Measurements from ENCODE around the gene FAM222B. TPM values are rescaled to one million over a fixed set of nuclear protein-coding genes. Genes with fewer than 3 reads are reported as not detected.

Gene FAM222B
- total and polyA plus RNA-seq, 2 experiments from 2014 or later, result 63.7 to 78.5 TPM

- ATAC-seq, result no peak
- no peak overlapping the region for H3K27ac Mint-ChIP-seq
Observed at GRCh38 chr17:28874750-28875149, 32.2 kb upstream of the FAM222B start.

GRCh38 chr17:28873839-28874238 lies 31.2 kb upstream of the FAM222B start:
- Mint-ChIP-seq H3K27me3 (ENCODE audit: insufficient read depth, low read depth, poor library complexity) (peaks cover 10% of the 10 kb centered on the region), H3K4me3 (no peak overlapping the region; the same call in 2 of the 3 replicates), H3K27ac (no peak overlapping the region), H3K9me3 (peaks cover 11% of the 10 kb centered on the region; the same call in 2 of the 3 replicates), H3K36me3 (ENCODE audit: low read depth) (peaks cover 14% of the 10 kb centered on the region), H3K4me1 (peaks cover under 1% of the 10 kb centered on the region; the same call in 2 of the 3 replicates)
- H3K4me3 ChIP-seq, result no peak overlapping the region
- TF ChIP-seq CREB1 (CRISPR knock-in tag; IDR thresholded peaks at IDR 0.05; ENCODE audit: low read depth) (no peak), ETS1 (IDR thresholded peaks at IDR 0.05) (no peak), STAT1 (IDR thresholded peaks at IDR 0.05; ENCODE audit: unreplicated experiment) (no peak), REST (IDR thresholded peaks at IDR 0.05; ENCODE audit: unreplicated experiment) (no peak), EZH2 (IDR thresholded peaks at IDR 0.05; ENCODE audit: low read depth, unreplicated experiment) (no peak), JUNB (IDR thresholded peaks at IDR 0.05; ENCODE audit: unreplicated experiment) (no peak), CTCF (conservative IDR thresholded peaks at IDR 0.05; ENCODE audit: low read depth in 2 of 2) (no peak), POLR2AphosphoS5 (IDR thresholded peaks at IDR 0.05; ENCODE audit: low read depth) (no peak)
- H3K27ac ChIP-seq (ENCODE audit: low read depth), result no peak overlapping the region
- no peaks in the 10 kb centered on the region for H3F3A ChIP-seq (replicated peaks; ENCODE audit: low read depth)
- H3K36me3 ChIP-seq (ENCODE audit: insufficient read depth), result no peaks in the 10 kb centered on the region
- no peak overlapping the region for H3K4me2 ChIP-seq
- no peaks in the 10 kb centered on the region for H3K79me2 ChIP-seq (replicated peaks; ENCODE audit: insufficient read depth)
- no peak for ATAC-seq
- no peaks in the 10 kb centered on the region for H3K4me1 ChIP-seq (ENCODE audit: insufficient read depth)
- no peak overlapping the region for H2AFZ ChIP-seq
- no peaks in the 10 kb centered on the region for H3K27me3 ChIP-seq (ENCODE audit: insufficient read depth)
- no peaks in the 10 kb centered on the region for H4K20me1 ChIP-seq (replicated peaks; ENCODE audit: insufficient read depth)
- DNase-seq (ENCODE audit: low spot score), result no peak
- no peaks in the 10 kb centered on the region for H3K9me2 ChIP-seq (ENCODE audit: insufficient read depth)

More at GRCh38 chr17:28874750-28875149, 32.2 kb upstream of the FAM222B start:
- no peaks in the 10 kb centered on the region for H4K20me1 ChIP-seq (replicated peaks; ENCODE audit: insufficient read depth)
- no peaks in the 10 kb centered on the region for H3K79me2 ChIP-seq (replicated peaks; ENCODE audit: insufficient read depth)
- H3K27ac ChIP-seq (ENCODE audit: low read depth), result no peak overlapping the region
- H2AFZ ChIP-seq, result no peak overlapping the region
- no peaks in the 10 kb centered on the region for H3K36me3 ChIP-seq (ENCODE audit: insufficient read depth)
- H3F3A ChIP-seq (replicated peaks; ENCODE audit: low read depth), result no peaks in the 10 kb centered on the region
- peaks cover 11% of the 10 kb centered on the region; the same call in 2 of the 3 replicates for H3K9me3 Mint-ChIP-seq
- H3K4me3 Mint-ChIP-seq, result no peak overlapping the region
- peaks cover 5% of the 10 kb centered on the region for H3K4me1 Mint-ChIP-seq
- H3K36me3 Mint-ChIP-seq (ENCODE audit: low read depth), result peaks cover 20% of the 10 kb centered on the region
- no peak for TF ChIP-seq JUNB (IDR thresholded peaks at IDR 0.05; ENCODE audit: unreplicated experiment)
- TF ChIP-seq CTCF (conservative IDR thresholded peaks at IDR 0.05; ENCODE audit: low read depth in 2 of 2), result no peak
- TF ChIP-seq POLR2AphosphoS5 (IDR thresholded peaks at IDR 0.05; ENCODE audit: low read depth), result no peak
- no peak for TF ChIP-seq ZNF114 (CRISPR knock-in tag; IDR thresholded peaks at IDR 0.05)
- no peak overlapping the region for H3K4me2 ChIP-seq
- no peaks in the 10 kb centered on the region for H3K9me2 ChIP-seq (ENCODE audit: insufficient read depth)
- no peak overlapping the region for H3K4me3 ChIP-seq
- H3K4me1 ChIP-seq (ENCODE audit: insufficient read depth), result no peaks in the 10 kb centered on the region
- no peaks in the 10 kb centered on the region for H3K27me3 ChIP-seq (ENCODE audit: insufficient read depth)
- DNase-seq (ENCODE audit: low spot score), result no peak
- peaks cover 8% of the 10 kb centered on the region for H3K27me3 Mint-ChIP-seq (ENCODE audit: insufficient read depth, low read depth, poor library complexity)
